SH-SY5Y (cell line): ENCODE data around the gene CEP78.

Source experiments
- GATA2 ChIP-seq: IDR thresholded peaks from 2 replicates; pipeline ENCODE4 v1.6.1; 2011; ENCODE audit warnings: mild to moderate bottlenecking, low read depth, low read length
- GATA3 ChIP-seq: IDR thresholded peaks from 2 replicates; pipeline ENCODE4 v1.6.1; 2011; ENCODE audit warnings: low read depth, mild to moderate bottlenecking, low read length, moderate library complexity

- TF ChIP-seq GATA2 = no peak
- TF ChIP-seq GATA3 = no peak
These were observed 22.2 kb upstream of the CEP78 start for GRCh38 chr9:78213712-78214111.
